ENCODE measurements around the gene NRG2. TPM values are rescaled to one million over a fixed set of nuclear protein-coding genes. Genes with fewer than 3 reads are reported as not detected.

Gene NRG2
- total RNA-seq, 1 experiment from 2014 or later: 0.91 TPM

DNA sequence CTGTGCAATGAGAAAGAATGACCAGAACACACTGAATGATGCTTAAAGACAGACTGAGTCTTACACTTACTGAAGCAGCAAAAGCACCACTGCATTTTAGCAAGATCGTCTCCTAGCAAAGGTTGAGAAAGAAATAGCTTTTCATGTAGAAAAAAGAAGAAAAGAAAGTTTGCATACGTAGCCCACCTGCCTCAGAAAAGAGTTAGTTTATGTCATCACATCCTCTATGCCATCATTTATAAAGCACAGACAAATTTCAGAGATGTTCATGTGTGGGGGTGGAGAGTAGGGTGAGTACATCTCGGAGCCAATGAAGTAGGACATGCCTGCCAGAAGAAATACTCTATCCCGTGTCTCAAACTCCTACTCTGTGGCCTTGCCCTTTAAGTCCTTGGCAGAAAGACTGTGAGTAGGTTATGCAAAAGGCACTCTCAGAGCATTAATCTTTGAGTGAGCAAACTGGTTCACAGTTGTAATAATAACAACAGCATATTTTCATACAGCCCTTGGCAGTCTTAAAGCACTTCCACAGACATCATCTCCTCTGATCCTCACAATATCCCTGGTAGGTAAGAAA lies 22.4 kb downstream of the NRG2 start:
- Histone ChIP-seq H3K27ac (ENCODE audit: low read depth, low read length) (no peak overlapping the region), H3K27me3 (ENCODE audit: insufficient read depth, low read length) (peaks cover 11% of the 10 kb centered on the region; the same call in 1 of the 2 replicates), H3K9me3 (ENCODE audit: control insufficient read depth in 1 of 2, insufficient read depth in 1 of 2, low read depth in 1 of 2, low read length in 2 of 2) (no peaks in the 10 kb centered on the region), H3K79me2 (ENCODE audit: insufficient read depth, low read length) (no peaks in the 10 kb centered on the region), H4K20me1 (ENCODE audit: insufficient read depth) (no peaks in the 10 kb centered on the region), H3K36me3 (ENCODE audit: control insufficient read depth in 1 of 2, insufficient read depth in 2 of 2, low read length in 2 of 2) (no peaks in the 10 kb centered on the region), H3K9ac (ENCODE audit: low read length) (no peak overlapping the region), H3K4me2 (ENCODE audit: low read length) (no peak overlapping the region), H3K4me3 (replicated peaks in 1 of 2; ENCODE audit: low read depth in 1 of 2, low read length in 2 of 2) (no peak overlapping the region), H2AFZ (ENCODE audit: low read depth, low read length, poor library complexity, severe bottlenecking) (no peak overlapping the region), H3K4me1 (ENCODE audit: control insufficient read depth in 1 of 2, insufficient read depth in 2 of 2, low read length in 2 of 2) (no peaks in the 10 kb centered on the region), H3K9me2 (ENCODE audit: insufficient read depth) (no peaks in the 10 kb centered on the region)
- DNase-seq (ENCODE audit: low read depth, low spot score): no peak
- POLR2A ChIA-PET: interaction anchor here (0.5 kb wide), 1 partner anchor 92 kb away, joined by 5 read pairs; no protein-coding TSS in a partner anchor
- BruUV-seq (replicated peaks): no TSS peak
- ATAC-seq: no peak
- CTCF ChIA-PET: interaction anchor here (0.6 kb wide), 1 partner anchor 51 kb away, joined by 3 read pairs; no protein-coding TSS in a partner anchor
- TF ChIP-seq ELF1 (IDR thresholded peaks at IDR 0.05; ENCODE audit: borderline replicate concordance, low read depth) (no peak), EZH2phosphoT487 (IDR thresholded peaks at IDR 0.05; ENCODE audit: borderline replicate concordance) (no peak), JUND (IDR thresholded peaks at IDR 0.05) (no peak), SRF (IDR thresholded peaks at IDR 0.05; ENCODE audit: low read depth) (no peak)
- TF ChIP-seq, protein P1, sequence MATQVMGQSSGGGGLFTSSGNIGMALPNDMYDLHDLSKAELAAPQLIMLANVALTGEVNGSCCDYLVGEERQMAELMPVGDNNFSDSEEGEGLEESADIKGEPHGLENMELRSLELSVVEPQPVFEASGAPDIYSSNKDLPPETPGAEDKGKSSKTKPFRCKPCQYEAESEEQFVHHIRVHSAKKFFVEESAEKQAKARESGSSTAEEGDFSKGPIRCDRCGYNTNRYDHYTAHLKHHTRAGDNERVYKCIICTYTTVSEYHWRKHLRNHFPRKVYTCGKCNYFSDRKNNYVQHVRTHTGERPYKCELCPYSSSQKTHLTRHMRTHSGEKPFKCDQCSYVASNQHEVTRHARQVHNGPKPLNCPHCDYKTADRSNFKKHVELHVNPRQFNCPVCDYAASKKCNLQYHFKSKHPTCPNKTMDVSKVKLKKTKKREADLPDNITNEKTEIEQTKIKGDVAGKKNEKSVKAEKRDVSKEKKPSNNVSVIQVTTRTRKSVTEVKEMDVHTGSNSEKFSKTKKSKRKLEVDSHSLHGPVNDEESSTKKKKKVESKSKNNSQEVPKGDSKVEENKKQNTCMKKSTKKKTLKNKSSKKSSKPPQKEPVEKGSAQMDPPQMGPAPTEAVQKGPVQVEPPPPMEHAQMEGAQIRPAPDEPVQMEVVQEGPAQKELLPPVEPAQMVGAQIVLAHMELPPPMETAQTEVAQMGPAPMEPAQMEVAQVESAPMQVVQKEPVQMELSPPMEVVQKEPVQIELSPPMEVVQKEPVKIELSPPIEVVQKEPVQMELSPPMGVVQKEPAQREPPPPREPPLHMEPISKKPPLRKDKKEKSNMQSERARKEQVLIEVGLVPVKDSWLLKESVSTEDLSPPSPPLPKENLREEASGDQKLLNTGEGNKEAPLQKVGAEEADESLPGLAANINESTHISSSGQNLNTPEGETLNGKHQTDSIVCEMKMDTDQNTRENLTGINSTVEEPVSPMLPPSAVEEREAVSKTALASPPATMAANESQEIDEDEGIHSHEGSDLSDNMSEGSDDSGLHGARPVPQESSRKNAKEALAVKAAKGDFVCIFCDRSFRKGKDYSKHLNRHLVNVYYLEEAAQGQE (IDR thresholded peaks at IDR 0.05; ENCODE audit: low read depth): no peak
- RAD21 ChIA-PET (ENCODE audit: low non-redundant PET in 1 of 2, low total read pairs in 2 of 2, uncharacterized antibody in 2 of 2, unreplicated experiment in 2 of 2): no interaction called here
- intact Hi-C loops (cut with micrococcal nuclease): no loop called here
